Left lung (tissue), 10 donors: Measurements from ENCODE around the gene ENSA. TPM values are rescaled to one million over a fixed set of nuclear protein-coding genes. Genes with fewer than 3 reads are reported as not detected.

ENCODE experiments used
- ATAC-seq: fragments of 200-7000 bp; cut with Tn5 transposase; one replicate; pipeline ENCODE4 v1.9.1; 2020; ENCODE audit warnings: moderate library complexity
- DNase-seq, 4 donors: peaks; one replicate each; pipeline ENCODE4 v3.0.0-alpha.2; 2013 to 2020
- H3K27ac ChIP-seq, 2 donors: fragments of 200-600 bp; sonication (generic) in 1 of 2; one replicate each; pipeline versions ENCODE4 v1.5.0 to v1.8.0; 2020 to 2021
- H3K27me3 ChIP-seq, 2 donors: fragments of 200-600 bp; sonication (generic) in 1 of 2; one replicate each; pipeline versions ENCODE4 v1.5.0 to v1.8.0; 2020 to 2021
- H3K36me3 ChIP-seq, 2 donors: fragments of 200-600 bp; sonication (generic) in 1 of 2; one replicate each; pipeline versions ENCODE4 v1.5.0 to v1.8.0; 2020 to 2021
- H3K4me1 ChIP-seq, 2 donors: fragments of 200-600 bp; one replicate each; pipeline ENCODE4 v1.8.0; 2021
- H3K4me3 ChIP-seq, 2 donors: fragments of 200-600 bp; sonication (generic) in 1 of 2; one replicate each; pipeline versions ENCODE4 v1.5.0 to v1.8.0; 2020 to 2021; ENCODE audit warnings: mild to moderate bottlenecking in 1 of 2
- H3K9me3 ChIP-seq, 2 donors: fragments of 200-600 bp; sonication (generic) in 1 of 2; one replicate each; pipeline versions ENCODE4 v1.5.0 to v1.8.0; 2020 to 2021
- CTCF ChIP-seq, 2 donors: fragments of 200-600 bp; sonication (generic) in 1 of 2; IDR thresholded peaks; one replicate each; pipeline versions ENCODE4 v1.5.0 to v1.8.0; 2021; ENCODE audit warnings: antibody characterized with exemption in 2 of 2
- intact Hi-C, 2 donors: fragments of 100-400 bp; cut with DNase I; formaldehyde crosslinking; loops; one replicate each; pipeline versions ENCODE4 v1.11.2 to v1.14.2; 2022
- polyA plus RNA-seq, 6 donors: library from polyadenylated mRNA; unstranded; fragments of 120-200 nt; gene quantifications; one replicate each; pipeline ENCODE4 v1.2.1, GENCODE V29; 2013; ENCODE audit not compliant: insufficient read length in 6 of 6
- total RNA-seq, 2 donors: library from RNA; stranded (reverse); fragmentation: NEBNext Ultra II Directional; extraction: Animal tissue kit (Norgen Biotek cat#: 25700); gene quantifications; one replicate each; pipeline ENCODE4 v1.2.1, GENCODE V29; 2021
- donor health status: DM: no; HTN: yes; CAD: no.
- donor health status: DM: no; HTN: no; CAD: no.

The ENSA gene
- total and polyA plus RNA-seq, 8 donors, result 180 to 218 (median 203) TPM

- no peak for TF ChIP-seq CTCF (IDR thresholded peaks at IDR 0.05)
- Histone ChIP-seq H3K4me1 (peaks cover 24 to 39% of the 10 kb centered on the region in 2 donors), H3K4me3 (peak within 1 kb of the TSS; percentile 75 to 91), H3K9me3 (no peaks in the 10 kb centered on the region), H3K36me3 (peaks cover 0 to 41% of the 10 kb centered on the region in 2 donors), H3K27ac (peak within 1 kb of the TSS; percentile 99 to 100), H3K27me3 (no peaks in the 10 kb centered on the region)
- DNase-seq (peak; percentile 92 to 97 (median 96)), ATAC-seq (peak; percentile 89)
- intact Hi-C loops, result no loop called here
These were observed 50.1 kb downstream of the ENSA start, which contains the start of gene MCL1 for GRCh38 chr1:150579110-150579944. Gene MCL1 (minus strand): TSS chr1:150579610. CDS start chr1:150579530, 80 bp downstream.

GRCh38 chr1:150578272-150579109 is 50.9 kb downstream of the ENSA start:
- DNase-seq, result peak in 2 of 4 donors; percentile 73 to 83
- Histone ChIP-seq H3K27ac (peak overlapping the region; percentile 99 to 100), H3K27me3 (no peaks in the 10 kb centered on the region), H3K4me3 (peak overlapping the region; percentile 75 to 91), H3K4me1 (peaks cover 29 to 48% of the 10 kb centered on the region in 2 donors), H3K36me3 (peaks cover under 1 to 49% of the 10 kb centered on the region in 2 donors), H3K9me3 (no peaks in the 10 kb centered on the region)
- intact Hi-C loops, result no loop called here
- TF ChIP-seq CTCF (IDR thresholded peaks at IDR 0.05), result no peak
- peak; percentile 14 for ATAC-seq

GRCh38 chr1:150577557-150578271 is 51.7 kb downstream of the ENSA start:
- peaks cover 33 to 53% of the 10 kb centered on the region in 2 donors for H3K4me1 ChIP-seq
- ATAC-seq, result peak; percentile 3

More at GRCh38 chr1:150577557-150578271, 51.7 kb downstream of the ENSA start:
- Histone ChIP-seq H3K36me3 (peaks cover 6 to 57% of the 10 kb centered on the region in 2 donors), H3K4me3 (peak overlapping the region; percentile 75 to 91), H3K27ac (peak overlapping the region; percentile 99 to 100), H3K27me3 (no peaks in the 10 kb centered on the region), H3K9me3 (no peaks in the 10 kb centered on the region)
- TF ChIP-seq CTCF (IDR thresholded peaks at IDR 0.05), result no peak
- DNase-seq, result peak in 1 of 4 donors; percentile 55
- intact Hi-C loops, result no loop called here
